NCI-H2171 (cell line): Measurements from ENCODE around the gene PDS5B.
"Not testable (repeated sequence)": the region's sequence is repeated elsewhere in the genome, so short reads cannot be mapped to it uniquely, and the experiment has no call there.

ENCODE experiments used
- DNase-seq: peaks from one replicate; lab custom pipeline; 2025; lab: John Stamatoyannopoulos, UW

Gene PDS5B

GRCh38 chr13:32647926-32648325 lies 61.7 kb downstream of the PDS5B start:
- no peak for DNase-seq

GRCh38 chr13:32650705-32651311 lies 64.6 kb downstream of the PDS5B start:
- no peak for DNase-seq

- DNase-seq, result no peak
These were observed 71.1 kb downstream of the PDS5B start for GRCh38 chr13:32657309-32657708.

DNA sequence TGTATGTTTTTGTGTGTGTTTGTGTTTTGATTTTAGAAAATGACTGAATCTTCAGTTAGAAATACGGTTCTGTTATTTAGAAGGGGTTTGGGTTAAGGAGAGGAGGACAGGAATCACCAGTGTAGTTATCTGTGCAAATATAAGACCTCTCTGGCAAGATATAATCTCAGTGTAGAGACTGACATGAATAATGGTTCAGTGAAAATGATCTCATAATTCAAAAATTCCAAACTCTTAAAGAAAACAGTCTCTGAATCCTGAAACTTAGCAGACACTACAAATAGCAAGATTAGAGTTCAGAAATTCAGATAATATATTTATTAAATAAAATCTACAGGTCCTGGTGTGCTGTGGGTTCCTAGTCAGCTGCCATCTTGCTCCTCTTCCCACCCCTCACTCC lies 73.5 kb downstream of the PDS5B start:
- no peak for DNase-seq

DNA sequence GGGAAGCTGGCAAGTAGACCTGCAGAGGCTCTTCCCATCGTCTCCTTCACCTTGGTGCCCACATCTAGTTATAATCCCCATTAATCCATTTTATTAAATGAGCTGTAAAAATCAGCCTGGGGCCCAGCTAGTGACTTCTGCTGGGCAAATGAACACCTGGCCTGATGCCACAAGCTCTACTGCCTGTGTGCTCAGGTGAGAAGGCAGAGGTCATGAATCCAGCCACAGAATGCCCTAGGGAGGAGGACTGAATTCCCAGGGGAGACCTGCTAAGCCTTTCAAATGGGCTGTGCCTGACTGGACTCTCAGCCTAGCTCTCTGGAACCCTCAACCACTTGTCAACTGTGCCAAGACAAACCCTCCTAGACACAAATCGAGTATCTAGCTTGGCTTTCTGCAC lies 74.0 kb downstream of the PDS5B start:
- no peak for DNase-seq

GRCh38 chr13:32661685-32662084 lies 75.4 kb downstream of the PDS5B start:
- no peak for DNase-seq

DNA sequence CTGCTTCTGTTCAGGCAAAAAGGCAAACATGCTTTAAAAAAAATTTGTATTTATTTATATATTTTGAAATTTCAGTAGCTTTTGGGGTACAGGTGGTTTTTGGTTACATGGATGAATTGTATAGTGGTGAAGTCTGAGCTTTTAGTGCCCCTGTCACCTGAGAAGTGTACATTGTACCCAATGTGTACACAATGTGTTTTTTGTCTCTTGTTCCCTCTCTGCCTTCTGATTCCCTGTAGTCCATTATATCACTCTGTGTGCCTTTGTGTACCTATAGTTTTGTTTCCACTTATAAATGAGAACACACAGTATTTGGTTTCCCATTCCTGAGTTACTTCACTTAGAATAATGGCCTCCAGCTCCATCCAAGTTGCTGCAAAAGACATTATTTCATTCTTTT lies 77.4 kb downstream of the PDS5B start:
- no peak for DNase-seq

GRCh38 chr13:32666990-32667571 lies 80.8 kb downstream of the PDS5B start:
- DNase-seq, result no peak

- DNase-seq, result peak; percentile 0
These were observed 82.9 kb downstream of the PDS5B start for GRCh38 chr13:32669030-32669646.

GRCh38 chr13:32674503-32674902 lies 88.3 kb downstream of the PDS5B start:
- no peak for DNase-seq

GRCh38 chr13:32676242-32676641 lies 90.0 kb downstream of the PDS5B start:
- DNase-seq, result no peak

GRCh38 chr13:32682130-32682529 lies 95.9 kb downstream of the PDS5B start:
- no peak for DNase-seq

- no peak for DNase-seq
These were observed 96.5 kb downstream of the PDS5B start for GRCh38 chr13:32682740-32683139.

DNA sequence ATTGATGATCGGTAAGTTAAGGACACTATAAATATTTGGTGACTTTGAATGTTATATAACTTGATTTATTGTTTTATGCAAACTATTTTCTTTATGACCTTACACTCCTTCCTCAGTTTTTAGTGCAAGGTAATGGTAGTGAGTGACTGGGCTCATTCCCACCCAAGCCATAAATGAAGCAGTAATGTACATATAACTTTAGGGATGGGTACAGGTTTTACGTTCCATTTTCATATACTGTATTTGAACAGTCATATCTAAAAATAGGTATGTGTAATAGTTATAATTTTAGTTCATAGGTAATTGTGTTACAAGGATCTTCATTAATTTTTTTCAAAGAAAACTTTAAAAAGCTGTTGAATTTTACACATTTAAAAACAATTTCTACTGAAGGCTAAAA lies 101.0 kb downstream of the PDS5B start:
- no peak for DNase-seq

GRCh38 chr13:32695602-32696250 lies 109.5 kb downstream of the PDS5B start:
- no peak for DNase-seq

DNA sequence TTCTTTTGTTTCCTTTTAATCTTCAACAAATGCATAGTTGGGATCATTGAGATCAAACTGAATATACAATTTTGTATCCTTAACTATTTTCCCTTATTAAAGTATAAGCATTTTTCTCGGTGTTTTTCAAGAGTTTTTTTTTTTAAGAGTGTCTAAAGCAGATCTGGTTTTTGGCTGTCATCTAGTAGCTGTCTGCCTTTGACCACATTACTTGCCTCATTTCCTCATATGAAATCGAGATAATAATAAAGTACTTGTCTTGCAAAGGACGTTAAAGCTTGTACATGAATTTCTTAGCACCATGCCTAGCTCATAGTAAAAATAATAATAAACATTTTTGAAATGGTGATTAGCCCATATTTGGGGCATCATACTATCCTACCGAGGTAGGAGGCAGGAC lies 121.2 kb downstream of the PDS5B start:
- no peak for DNase-seq

DNA sequence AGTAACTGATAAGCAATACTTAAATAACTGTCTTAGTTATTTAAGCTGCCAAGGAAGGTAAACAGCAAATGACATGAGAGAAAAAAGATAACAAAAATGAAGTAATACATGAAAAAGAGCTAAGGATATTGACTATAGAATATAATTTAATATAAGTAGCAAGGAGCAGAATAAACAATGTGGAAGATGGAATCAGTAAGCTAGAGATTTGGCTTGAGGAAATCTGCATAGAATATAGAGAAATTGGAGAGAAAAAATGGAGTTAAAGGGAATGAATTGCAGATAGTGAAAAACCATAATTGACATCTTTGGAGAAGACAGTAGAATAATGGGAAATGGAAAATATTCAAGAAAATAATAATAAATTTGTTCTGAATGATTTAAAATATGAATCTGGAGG lies 127.1 kb downstream of the PDS5B start:
- no peak for DNase-seq

GRCh38 chr13:32716201-32716600 lies 129.9 kb downstream of the PDS5B start:
- DNase-seq, result not testable (repeated sequence)

DNA sequence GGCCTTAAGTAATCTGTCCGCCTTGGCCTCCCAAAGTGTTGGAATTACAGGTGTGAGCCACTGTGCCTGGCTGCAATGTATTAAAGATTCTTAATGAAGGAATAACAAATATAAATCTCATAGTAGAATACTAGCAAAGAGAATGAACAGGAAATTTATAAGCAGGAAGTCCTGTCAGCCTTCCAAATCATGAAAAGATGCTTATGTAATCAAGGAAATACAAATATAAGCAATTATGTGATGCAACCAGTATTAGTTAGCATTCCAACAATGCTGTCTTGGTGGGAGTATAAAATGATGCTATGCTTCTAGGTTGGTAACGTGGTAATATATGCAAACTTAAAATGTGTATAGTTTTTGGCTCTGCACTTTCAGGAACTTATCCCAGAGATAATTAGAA lies 133.8 kb downstream of the PDS5B start:
- DNase-seq, result no peak

DNA sequence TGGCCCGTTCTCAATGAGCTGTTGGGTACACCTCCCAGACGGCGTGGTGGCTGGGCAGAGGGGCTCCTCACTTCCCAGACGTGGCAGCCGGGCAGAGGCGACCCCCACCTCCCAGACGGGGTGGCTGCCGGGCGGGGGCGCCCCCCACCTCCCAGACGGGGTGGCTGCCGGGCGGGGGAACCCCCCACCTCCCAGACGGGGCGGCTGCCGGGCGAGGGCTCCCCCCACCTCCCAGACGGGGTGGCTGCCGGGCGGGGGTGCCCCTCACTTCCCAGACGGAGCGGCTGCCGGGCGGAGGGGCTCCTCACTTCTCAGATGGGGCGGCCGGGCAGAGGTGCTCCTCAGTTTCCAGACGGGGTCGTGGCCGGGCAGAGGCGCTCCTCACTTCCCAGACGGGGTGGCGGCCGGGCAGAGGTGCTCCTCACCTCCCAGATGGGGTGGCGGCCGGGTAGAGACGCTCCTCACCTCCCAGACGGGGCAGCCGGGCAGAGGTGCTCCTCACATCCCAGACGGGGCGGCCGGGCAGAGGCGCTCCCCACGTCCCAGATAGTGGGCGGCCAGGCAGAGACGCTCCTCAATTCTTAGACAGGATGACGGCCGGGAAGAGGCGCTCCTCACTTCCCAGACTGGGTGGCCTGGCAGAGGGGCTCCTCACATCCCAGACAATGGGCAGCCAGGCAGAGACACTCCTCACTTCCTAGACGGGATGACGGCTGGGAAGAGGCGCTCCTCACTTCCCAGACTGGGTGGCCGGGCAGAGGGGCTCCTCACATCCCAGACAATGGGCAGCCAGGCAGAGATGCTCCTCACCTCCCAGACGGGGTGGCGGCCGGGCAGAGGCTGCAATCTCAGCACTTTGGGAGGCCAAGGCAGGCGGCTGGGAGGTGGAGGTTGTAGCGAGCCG lies 135.1 kb downstream of the PDS5B start:
- not testable (repeated sequence) for DNase-seq

DNA sequence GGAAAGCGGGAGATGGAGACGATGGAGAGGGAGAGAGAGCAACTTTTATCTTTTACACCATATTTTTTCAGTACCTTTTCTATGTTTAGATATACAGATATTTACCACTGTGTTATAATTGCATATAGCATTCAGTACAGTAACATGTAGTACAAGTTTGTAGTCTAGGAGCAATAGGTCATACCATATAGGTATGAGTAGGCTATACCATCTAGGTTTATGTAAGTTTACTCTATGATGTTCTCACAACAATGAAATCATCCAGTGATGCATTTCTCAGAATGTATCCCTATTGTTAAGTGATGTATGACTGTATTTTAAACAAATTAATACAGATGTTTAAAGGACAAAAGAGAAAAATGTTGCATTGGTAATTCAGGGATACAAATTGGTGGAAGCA lies 136.1 kb downstream of the PDS5B start:
- DNase-seq, result no peak

DNA sequence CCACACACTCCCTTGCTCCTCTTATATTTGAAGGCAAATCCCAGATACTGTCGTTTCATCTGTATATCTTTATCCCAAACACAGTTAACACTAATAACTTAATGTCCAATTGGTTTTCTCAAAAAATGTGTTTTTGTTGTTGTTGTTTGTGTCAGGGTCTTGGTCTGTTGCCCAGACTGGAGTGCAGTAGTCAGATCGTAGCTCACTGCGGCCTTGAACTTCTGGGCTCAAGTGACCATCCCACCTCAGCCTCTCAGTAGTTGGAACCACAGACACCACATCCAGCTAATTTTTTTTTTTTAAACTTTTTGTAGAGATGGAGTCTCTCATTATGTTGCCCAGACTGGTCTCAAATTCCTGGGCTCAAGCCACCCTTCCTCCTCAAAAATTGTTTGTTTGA lies 137.7 kb downstream of the PDS5B start:
- DNase-seq, result no peak
